ENCODE data around the gene XKR3. TPM values are rescaled to one million over a fixed set of nuclear protein-coding genes. Genes with fewer than 3 reads are reported as not detected.
"Not testable (repeated sequence)": the region's sequence is repeated elsewhere in the genome, so short reads cannot be mapped to it uniquely, and the experiment has no call there.

XKR3 gene
- total RNA-seq, 1 donor from 2014 or later: not detected

GRCh38 chr22:16774911-16775500, 50.2 kb downstream of the XKR3 start:
- no peak overlapping the region for H3K27ac Mint-ChIP-seq (ENCODE audit: unreplicated experiment)
- no peak overlapping the region for H3K4me3 Mint-ChIP-seq (ENCODE audit: unreplicated experiment)
- no peak for TF ChIP-seq CTCF (IDR thresholded peaks at IDR 0.05)
- no peaks in the 10 kb centered on the region for H3K27me3 Mint-ChIP-seq (ENCODE audit: low read depth)
- no peak for DNase-seq (ENCODE audit: low spot score)
- H3K9me3 Mint-ChIP-seq (ENCODE audit: low read depth): peaks cover 41% of the 10 kb centered on the region
- no peaks in the 10 kb centered on the region for H3K4me1 Mint-ChIP-seq (ENCODE audit: low read depth)
- no peaks in the 10 kb centered on the region for H3K36me3 Mint-ChIP-seq (ENCODE audit: low read depth)

GRCh38 chr22:16771569-16771968, 53.6 kb downstream of the XKR3 start:
- not testable (repeated sequence) for H3K4me3 Mint-ChIP-seq (ENCODE audit: unreplicated experiment); H3K27me3 Mint-ChIP-seq (ENCODE audit: low read depth); DNase-seq (ENCODE audit: low spot score); H3K36me3 Mint-ChIP-seq (ENCODE audit: low read depth); H3K27ac Mint-ChIP-seq (ENCODE audit: unreplicated experiment); H3K4me1 Mint-ChIP-seq (ENCODE audit: low read depth)
- peaks cover 42% of the 10 kb centered on the region for H3K9me3 Mint-ChIP-seq (ENCODE audit: low read depth)

- not testable (repeated sequence) for H3K4me1 Mint-ChIP-seq (ENCODE audit: low read depth); DNase-seq (ENCODE audit: low spot score); H3K36me3 Mint-ChIP-seq (ENCODE audit: low read depth); H3K4me3 Mint-ChIP-seq (ENCODE audit: unreplicated experiment); H3K27me3 Mint-ChIP-seq (ENCODE audit: low read depth); H3K27ac Mint-ChIP-seq (ENCODE audit: unreplicated experiment)
- H3K9me3 Mint-ChIP-seq (ENCODE audit: low read depth): peaks cover 36% of the 10 kb centered on the region
Observed at GRCh38 chr22:16767927-16768326, 57.3 kb downstream of the XKR3 start.

- not testable (repeated sequence) for H3K36me3 Mint-ChIP-seq (ENCODE audit: low read depth); H3K27ac Mint-ChIP-seq (ENCODE audit: unreplicated experiment); H3K27me3 Mint-ChIP-seq (ENCODE audit: low read depth); H3K4me3 Mint-ChIP-seq (ENCODE audit: unreplicated experiment); H3K4me1 Mint-ChIP-seq (ENCODE audit: low read depth); DNase-seq (ENCODE audit: low spot score)
- H3K9me3 Mint-ChIP-seq (ENCODE audit: low read depth): peaks cover 54% of the 10 kb centered on the region
Observed at GRCh38 chr22:16762224-16762623, 63.0 kb downstream of the XKR3 start.

DNA sequence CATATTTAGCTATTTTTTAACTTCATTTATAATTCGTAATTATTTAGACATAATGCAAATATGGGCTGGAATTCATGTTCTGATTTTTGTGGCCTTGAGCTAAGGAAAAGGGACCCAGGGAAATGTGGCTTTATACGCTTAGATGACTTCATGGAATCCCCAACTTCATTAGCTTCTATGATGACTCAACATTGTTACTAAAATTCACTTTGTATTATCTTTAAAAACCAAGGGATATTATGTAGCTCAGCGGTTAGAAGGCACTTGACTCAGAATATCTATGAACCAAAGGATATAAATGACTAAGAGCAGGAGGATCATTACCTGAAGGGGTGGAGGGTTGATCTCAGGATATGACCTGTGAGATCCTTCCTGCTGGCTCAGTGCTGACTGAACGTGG, 64.8 kb downstream of the XKR3 start:
- H3K36me3 Mint-ChIP-seq (ENCODE audit: low read depth): not testable (repeated sequence)
- H3K9me3 Mint-ChIP-seq (ENCODE audit: low read depth): peaks cover 47% of the 10 kb centered on the region

DNA sequence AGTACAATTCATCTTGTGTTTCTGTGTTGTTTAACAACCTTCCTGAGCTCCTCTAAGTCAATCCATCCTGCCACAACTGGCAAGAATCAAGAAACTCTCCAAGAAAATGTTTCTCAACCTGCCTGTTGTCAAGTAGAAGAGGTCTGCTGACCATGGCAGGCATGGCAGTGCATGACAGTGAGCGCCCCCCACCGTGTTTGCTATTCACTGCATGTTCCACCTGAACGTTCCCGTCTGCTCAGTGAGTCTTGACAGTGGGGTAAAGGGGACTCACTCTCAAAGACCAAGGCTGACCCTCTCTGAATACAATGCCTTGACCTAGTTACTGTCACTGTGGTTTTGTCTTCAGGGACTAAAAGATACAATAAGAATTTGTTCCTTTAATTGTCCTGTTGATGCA, 75.9 kb downstream of the XKR3 start:
- not testable (repeated sequence) for H3K4me1 Mint-ChIP-seq (ENCODE audit: low read depth); DNase-seq (ENCODE audit: low spot score); H3K4me3 Mint-ChIP-seq (ENCODE audit: unreplicated experiment); H3K27me3 Mint-ChIP-seq (ENCODE audit: low read depth); H3K27ac Mint-ChIP-seq (ENCODE audit: unreplicated experiment); H3K36me3 Mint-ChIP-seq (ENCODE audit: low read depth)
- H3K9me3 Mint-ChIP-seq (ENCODE audit: low read depth): peaks cover 51% of the 10 kb centered on the region

More for the DNA sequence above, 64.8 kb downstream of the XKR3 start:
- not testable (repeated sequence) for H3K4me1 Mint-ChIP-seq (ENCODE audit: low read depth); H3K27ac Mint-ChIP-seq (ENCODE audit: unreplicated experiment); H3K27me3 Mint-ChIP-seq (ENCODE audit: low read depth); DNase-seq (ENCODE audit: low spot score); H3K4me3 Mint-ChIP-seq (ENCODE audit: unreplicated experiment)

DNA sequence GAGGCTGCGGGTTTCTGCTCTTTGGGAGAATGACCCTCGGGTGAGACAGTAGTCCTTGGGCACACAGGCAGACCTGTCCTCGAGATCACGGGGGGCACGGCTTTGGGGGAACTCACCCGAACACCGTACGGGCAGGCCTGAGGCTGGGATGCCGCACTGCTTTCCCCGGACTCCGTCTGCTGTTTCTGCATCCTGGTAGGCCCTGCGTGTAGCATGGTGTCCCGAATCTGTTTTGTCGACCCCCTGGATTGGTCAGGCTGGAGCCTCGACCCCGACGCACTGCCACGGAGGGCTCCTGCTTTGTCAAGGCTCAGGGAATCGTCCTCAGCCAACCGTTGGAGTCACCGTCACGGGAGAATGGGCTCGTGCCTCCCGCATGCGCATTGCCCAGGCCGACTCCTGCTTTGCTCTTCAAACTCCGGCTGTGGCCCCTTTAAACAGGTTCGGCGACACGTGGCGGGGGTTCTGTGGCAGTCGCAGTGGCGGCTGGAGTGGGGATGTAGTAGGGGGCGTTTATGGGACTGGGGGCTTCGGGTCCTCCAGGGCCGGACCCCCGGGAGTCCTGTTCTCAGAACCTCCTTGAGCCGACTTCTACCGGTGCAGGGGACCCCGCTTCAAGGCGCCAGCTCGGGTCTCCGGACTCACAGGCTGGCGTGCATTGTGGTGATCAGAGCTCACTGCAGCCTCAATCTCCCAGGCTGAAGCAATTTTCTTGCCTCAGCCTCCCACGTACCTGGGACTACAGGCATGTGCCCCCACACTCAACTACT, 76.9 kb downstream of the XKR3 start:
- not testable (repeated sequence) for H3K4me3 Mint-ChIP-seq (ENCODE audit: unreplicated experiment); H3K27ac Mint-ChIP-seq (ENCODE audit: unreplicated experiment); H3K36me3 Mint-ChIP-seq (ENCODE audit: low read depth); H3K4me1 Mint-ChIP-seq (ENCODE audit: low read depth); H3K27me3 Mint-ChIP-seq (ENCODE audit: low read depth)
- DNase-seq (ENCODE audit: low spot score): peak; percentile 86
- peaks cover 57% of the 10 kb centered on the region for H3K9me3 Mint-ChIP-seq (ENCODE audit: low read depth)

DNA sequence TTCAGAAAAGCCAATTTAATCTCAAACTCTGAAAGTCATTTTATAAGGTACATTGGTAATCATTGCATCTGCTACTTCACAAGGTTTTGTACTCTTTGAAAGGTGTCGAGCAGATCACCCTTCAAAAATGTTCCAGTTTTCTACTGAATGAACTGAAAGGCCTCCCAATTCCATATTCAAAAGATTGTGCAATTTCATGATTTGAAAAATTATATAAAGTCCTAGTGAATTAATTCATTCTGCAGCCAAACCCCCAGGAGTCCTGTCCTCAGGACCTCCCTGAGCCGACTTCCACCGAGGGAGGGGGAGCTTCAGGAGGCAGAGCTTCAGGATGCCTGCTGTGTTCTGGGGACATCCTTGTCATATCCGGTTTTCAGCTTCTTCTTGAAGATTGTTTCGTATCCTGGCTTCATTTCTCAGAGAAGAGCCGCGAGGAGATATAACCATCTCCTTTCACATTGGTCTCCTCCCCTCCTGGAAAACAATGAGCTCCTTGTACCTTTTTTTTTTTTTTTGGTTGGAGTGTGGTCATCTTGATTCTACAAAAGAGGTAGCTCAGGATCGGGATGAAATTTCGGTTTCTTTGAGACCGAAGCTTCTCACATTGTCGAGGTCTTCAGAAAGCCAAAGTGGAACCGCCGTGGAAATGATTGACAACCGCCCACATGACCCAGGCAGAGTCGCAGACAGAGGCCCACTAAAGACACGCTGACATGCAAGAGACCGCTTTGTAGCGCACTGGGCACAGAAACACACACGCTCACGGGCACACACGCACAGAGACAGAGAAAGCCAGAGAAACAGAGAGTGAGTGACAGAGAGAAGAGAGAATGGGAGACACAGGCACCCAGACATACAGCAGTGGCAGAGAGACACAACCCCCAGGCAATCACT, 77.7 kb downstream of the XKR3 start:
- H3K4me1 Mint-ChIP-seq (ENCODE audit: low read depth); H3K4me3 Mint-ChIP-seq (ENCODE audit: unreplicated experiment); DNase-seq (ENCODE audit: low spot score); H3K27ac Mint-ChIP-seq (ENCODE audit: unreplicated experiment); H3K27me3 Mint-ChIP-seq (ENCODE audit: low read depth); H3K36me3 Mint-ChIP-seq (ENCODE audit: low read depth): not testable (repeated sequence)
- peaks cover 54% of the 10 kb centered on the region for H3K9me3 Mint-ChIP-seq (ENCODE audit: low read depth)

DNA sequence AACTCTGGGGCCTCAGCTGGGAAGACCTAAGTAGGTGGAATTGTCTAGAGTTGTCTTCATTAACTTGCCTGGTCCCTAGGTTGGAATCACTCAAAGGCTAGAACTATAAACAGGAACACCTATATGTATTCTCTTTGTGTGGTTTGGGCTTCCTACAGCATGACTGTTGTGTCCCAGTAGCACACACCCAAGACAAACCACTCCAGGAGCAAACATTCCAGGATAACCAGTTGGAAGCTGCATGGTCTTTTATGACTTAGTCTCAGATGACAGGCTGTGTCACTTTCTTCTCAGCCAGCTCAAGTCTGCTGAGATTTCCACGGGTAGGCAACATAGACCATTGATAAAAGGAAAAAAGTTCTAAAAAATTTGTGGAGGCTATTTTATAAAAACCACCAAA, 90.9 kb downstream of the XKR3 start:
- not testable (repeated sequence) for H3K27ac Mint-ChIP-seq (ENCODE audit: unreplicated experiment); H3K4me1 Mint-ChIP-seq (ENCODE audit: low read depth)
- peaks cover 35% of the 10 kb centered on the region for H3K9me3 Mint-ChIP-seq (ENCODE audit: low read depth)

More for the DNA sequence above, 90.9 kb downstream of the XKR3 start:
- H3K27me3 Mint-ChIP-seq (ENCODE audit: low read depth); H3K36me3 Mint-ChIP-seq (ENCODE audit: low read depth); DNase-seq (ENCODE audit: low spot score); H3K4me3 Mint-ChIP-seq (ENCODE audit: unreplicated experiment): not testable (repeated sequence)
